Heart right ventricle (tissue), 16 donors: ENCODE measurements around the gene AKNA. TPM values are rescaled to one million over a fixed set of nuclear protein-coding genes. Genes with fewer than 3 reads are reported as not detected.

ENCODE experiments used
- ATAC-seq, 8 donors: fragments of 200-7000 bp; cut with Tn5 transposase; one replicate each; pipeline ENCODE4 v1.9.1; 2020; ENCODE audit warnings: mild to moderate bottlenecking in 8 of 8, moderate library complexity in 8 of 8, moderate number of reproducible peaks in 1 of 8
- DNase-seq, 2 donors: peaks; one replicate each; pipeline ENCODE4 v3.0.0-alpha.2; 2020
- H3K27ac ChIP-seq, 10 donors: fragments of 200-600 bp; sonication (generic) in 2 of 10; one replicate each; pipeline versions ENCODE4 v1.5.0 to v1.8.0; 2020 to 2022; ENCODE audit warnings: mild to moderate bottlenecking in 3 of 10
- H3K27me3 ChIP-seq, 7 donors: fragments of 200-600 bp; one replicate each; pipeline ENCODE4 v1.8.0; 2021 to 2022; ENCODE audit warnings: mild to moderate bottlenecking in 2 of 7
- H3K36me3 ChIP-seq, 9 donors: fragments of 200-600 bp; sonication (generic) in 1 of 9; one replicate each; pipeline versions ENCODE4 v1.5.0 to v1.8.0; 2020 to 2022; ENCODE audit warnings: mild to moderate bottlenecking in 2 of 9
- H3K4me1 ChIP-seq, 9 donors: fragments of 200-600 bp; sonication (generic) in 1 of 9; one replicate each; pipeline versions ENCODE4 v1.5.0 to v1.8.0; 2020 to 2022; ENCODE audit warnings: mild to moderate bottlenecking in 4 of 9
- H3K4me3 ChIP-seq, 10 donors: fragments of 200-600 bp; sonication (generic) in 2 of 10; one replicate each; pipeline versions ENCODE4 v1.5.0 to v1.8.0; 2020 to 2022; ENCODE audit warnings: mild to moderate bottlenecking in 7 of 10, moderate library complexity in 2 of 10
- H3K9me3 ChIP-seq, 11 donors: fragments of 200-600 bp in 10 of 11; sonication (generic) in 2 of 11; one replicate each; pipeline versions ENCODE4 v1.5.0 to v1.8.0; 2013 to 2022; ENCODE audit warnings: mild to moderate bottlenecking in 2 of 11, control low read depth in 1 of 11, moderate library complexity in 1 of 11
- WGBS, 2 donors: extraction: QIAGEN DNeasy Blood & Tissue Kit; methylation state at CpG; one replicate each; pipeline ENCODE4 v1.1.7; 2013; ENCODE audit warnings: inconsistent platforms in 1 of 2; 5-methylcytosine and 5-hydroxymethylcytosine counted together
- intact Hi-C, 10 donors: fragments of 100-400 bp; cut with DNase I; formaldehyde crosslinking; loops; one replicate each; pipeline versions ENCODE4 v1.11.1 to v1.14.2; 2022
- polyA plus RNA-seq, 2 donors: library from polyadenylated mRNA; stranded (reverse); fragments of 200-250 nt; gene quantifications; one replicate each; pipeline ENCODE4 v1.2.3, GENCODE V29; 2013
- total RNA-seq, 10 donors: library from RNA; stranded (reverse); fragmentation: NEBNext Ultra II Directional in 3 of 10; extraction: Animal tissue kit (Norgen Biotek cat#: 25700) in 3 of 10; gene quantifications; one replicate each; pipeline versions ENCODE4 v1.2.1 to v1.2.4, GENCODE V29; 2021 to 2023
- TF ChIP-seq, protein P1 (sequence below), 9 donors: fragments of 200-600 bp; sonication (generic) in 2 of 9; IDR thresholded peaks; one replicate each; pipeline versions ENCODE4 v1.5.0 to v1.8.0; 2021 to 2022; ENCODE audit warnings: antibody characterized with exemption in 9 of 9, mild to moderate bottlenecking in 5 of 9, moderate library complexity in 1 of 9
- donor health status: Arrhythmogenic right ventricular cardiomyopathy.
- donor health status: ischemic (EF 13 %, LVEDD 7.1; RV severe dilation, severe dysfunction).
- donor health status: healthy with polysubstance abuse.
- donor health status: DM: no; HTN: yes; CAD: no.
- donor health status: DM: no; HTN: no; CAD: no.
- donor health status: ischemic (EF 25% LVEDD 6.9; RV normal size, moderate dysfunction).
- donor health status: ischemic (EF 25% LVEDD 5.7; RV mildly dilated, moderate dysfunction).
- donor health status: healthy.
- donor health status: DM: yes; HTN: yes; CAD: no.
- donor health status: Ischemic cardiomyopathy.
- donor health status: ischemic (EF 35%, LVEDD 5.7; RV mildly dilated, moderate dysfunction).
- donor health status: nonischemic (EF 11% LVEDD 7.7; RV severe dilation, severe dysfunction).
- donor health status: DM: yes; HTN: yes; CAD: no.
- donor health status: PGD.
- donor health status: ischemic (EF 29% LVEDD 5.4; RV normal size, mild dysfunction).
- donor health status: nonischemic (EF 23%, LVEDD 6.1; RV moderate dilation, normal function).

Gene AKNA
- total and polyA plus RNA-seq, 12 donors, result 2.7 to 20.5 (median 4.6) TPM

DNA sequence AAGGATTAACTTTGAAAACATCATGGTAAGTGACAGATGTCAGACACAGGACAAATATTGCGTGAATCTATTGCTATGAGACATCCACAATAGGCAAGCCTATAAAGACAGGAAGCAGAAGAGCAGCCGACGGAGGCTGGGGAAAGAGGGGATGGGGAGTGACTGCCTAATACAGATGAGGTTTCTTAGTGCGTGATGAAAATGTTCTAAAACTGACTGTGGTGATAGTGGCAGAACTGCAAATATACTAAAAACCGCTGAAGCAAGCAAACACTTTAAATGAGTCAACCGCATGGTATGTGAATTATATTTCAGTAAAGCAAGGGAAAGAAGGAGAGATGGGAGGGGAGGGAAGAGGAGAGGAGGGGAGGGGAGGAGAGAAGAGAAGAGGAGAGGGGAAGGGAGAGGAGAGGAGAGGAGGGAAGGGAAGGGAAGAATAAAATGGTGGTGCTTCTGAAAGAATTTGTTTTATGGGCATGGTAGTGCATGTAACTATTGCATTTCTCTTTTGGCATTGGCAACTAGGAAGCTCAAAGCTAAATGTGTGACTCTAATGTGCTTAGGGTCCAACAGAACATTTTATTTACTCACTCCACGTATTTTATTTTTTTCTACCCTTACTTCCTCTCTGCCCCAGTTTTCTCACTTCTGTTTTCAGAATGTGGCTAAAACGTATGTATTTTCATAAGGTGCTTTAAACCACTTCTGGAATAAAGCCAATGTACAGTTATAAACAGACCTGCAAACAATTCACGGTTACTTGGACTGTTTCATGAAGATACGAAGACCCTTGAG lies 21.3 kb downstream of the AKNA start:
- TF ChIP-seq, protein P1, sequence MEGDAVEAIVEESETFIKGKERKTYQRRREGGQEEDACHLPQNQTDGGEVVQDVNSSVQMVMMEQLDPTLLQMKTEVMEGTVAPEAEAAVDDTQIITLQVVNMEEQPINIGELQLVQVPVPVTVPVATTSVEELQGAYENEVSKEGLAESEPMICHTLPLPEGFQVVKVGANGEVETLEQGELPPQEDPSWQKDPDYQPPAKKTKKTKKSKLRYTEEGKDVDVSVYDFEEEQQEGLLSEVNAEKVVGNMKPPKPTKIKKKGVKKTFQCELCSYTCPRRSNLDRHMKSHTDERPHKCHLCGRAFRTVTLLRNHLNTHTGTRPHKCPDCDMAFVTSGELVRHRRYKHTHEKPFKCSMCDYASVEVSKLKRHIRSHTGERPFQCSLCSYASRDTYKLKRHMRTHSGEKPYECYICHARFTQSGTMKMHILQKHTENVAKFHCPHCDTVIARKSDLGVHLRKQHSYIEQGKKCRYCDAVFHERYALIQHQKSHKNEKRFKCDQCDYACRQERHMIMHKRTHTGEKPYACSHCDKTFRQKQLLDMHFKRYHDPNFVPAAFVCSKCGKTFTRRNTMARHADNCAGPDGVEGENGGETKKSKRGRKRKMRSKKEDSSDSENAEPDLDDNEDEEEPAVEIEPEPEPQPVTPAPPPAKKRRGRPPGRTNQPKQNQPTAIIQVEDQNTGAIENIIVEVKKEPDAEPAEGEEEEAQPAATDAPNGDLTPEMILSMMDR (IDR thresholded peaks at IDR 0.05), result no peak
- no peaks in the 10 kb centered on the region for H3K27me3 ChIP-seq
- H3K4me1 ChIP-seq, result peaks cover 0 to 86% (median 3%) of the 10 kb centered on the region in 9 donors
- no peaks in the 10 kb centered on the region for H3K9me3 ChIP-seq
- peaks cover 0 to 95% (median 15%) of the 10 kb centered on the region in 9 donors for H3K36me3 ChIP-seq
- H3K4me3 ChIP-seq, result peak overlapping the region in 1 of 10 donors; percentile 5
- 71 to 74% methylated on average over 10 of the region's 10 CpGs for WGBS, 2 donors
- peak in 2 of 8 donors; percentile 46 to 51 for ATAC-seq
- intact Hi-C loops, result no loop called here
- peak overlapping the region in 2 of 10 donors; percentile 1 to 89 for H3K27ac ChIP-seq
- DNase-seq, result no peak

DNA sequence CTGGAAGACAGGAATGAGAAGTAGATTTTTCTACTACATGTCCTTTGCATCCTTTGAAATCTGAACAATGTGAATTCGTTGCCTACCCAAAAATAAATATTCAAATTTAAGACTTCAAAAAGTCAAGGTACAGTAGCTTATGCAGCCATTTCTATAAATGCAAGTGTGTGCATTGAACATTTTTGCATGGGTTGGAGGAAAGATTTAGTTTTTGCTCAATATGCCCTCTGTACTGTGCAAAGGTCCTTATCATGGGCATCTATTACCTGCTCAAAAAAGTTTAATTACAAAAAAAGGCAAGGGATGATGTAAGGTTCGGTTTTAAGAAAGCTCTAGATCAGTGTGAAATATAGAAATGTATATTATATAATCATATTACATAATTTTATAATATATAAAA lies 22.6 kb downstream of the AKNA start:
- TF ChIP-seq, protein P1 (IDR thresholded peaks at IDR 0.05), result no peak
- ATAC-seq (no peak), DNase-seq (no peak)
- no peaks in the 10 kb centered on the region for H3K9me3 ChIP-seq
- H3K4me1 ChIP-seq, result peaks cover 0 to 72% (median 0%) of the 10 kb centered on the region in 9 donors
- H3K27ac ChIP-seq, result peak overlapping the region in 1 of 10 donors; percentile 57
- 94 to 95% methylated on average over 2 of the region's 2 CpGs for WGBS, 2 donors
- intact Hi-C loops, result no loop called here
- no peak overlapping the region for H3K4me3 ChIP-seq
- H3K36me3 ChIP-seq, result peaks cover 0 to 95% (median 26%) of the 10 kb centered on the region in 9 donors
- no peaks in the 10 kb centered on the region for H3K27me3 ChIP-seq

DNA sequence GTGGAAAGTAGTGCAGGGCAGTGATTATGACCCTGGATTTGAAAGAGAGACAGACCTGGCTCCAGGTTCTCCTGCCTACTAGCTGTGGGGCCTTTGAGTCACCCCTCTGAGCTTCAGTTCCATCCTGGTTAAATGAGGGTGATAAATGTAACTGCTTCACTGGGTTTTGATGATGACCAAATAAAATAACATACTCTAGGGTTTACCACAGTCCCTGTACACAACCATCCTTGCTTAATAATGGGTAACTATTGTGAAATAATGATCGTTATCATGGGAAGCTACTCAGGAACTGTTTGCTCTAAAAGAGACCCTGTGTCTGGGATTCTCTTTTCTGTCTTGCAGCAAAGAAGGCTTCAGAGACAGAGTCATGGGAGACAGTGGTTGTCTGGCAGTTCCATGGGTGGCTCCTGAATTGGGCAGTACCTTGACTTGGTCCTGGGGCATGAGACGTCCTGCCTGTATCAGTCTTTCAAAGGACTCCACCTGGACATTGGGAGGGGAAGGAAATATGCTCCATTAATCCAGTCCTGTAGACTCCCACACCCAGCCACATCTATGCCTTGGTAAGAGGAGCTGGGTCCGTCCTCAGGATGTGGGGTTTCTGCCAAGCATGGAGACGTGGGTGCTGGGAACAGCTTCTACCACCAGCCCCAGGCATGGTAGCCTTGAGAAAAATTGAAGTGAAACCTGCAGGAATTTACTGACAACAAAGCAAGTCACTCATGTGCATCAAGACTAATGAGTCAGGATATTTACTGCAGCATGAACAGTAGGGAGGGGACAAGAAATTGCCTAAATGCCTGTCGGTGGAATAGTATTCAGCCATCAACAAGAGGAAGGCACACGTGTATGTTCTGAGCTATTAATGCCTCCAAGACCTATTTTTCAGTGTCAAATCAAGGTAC lies 23.4 kb downstream of the AKNA start:
- no peaks in the 10 kb centered on the region for H3K9me3 ChIP-seq
- ATAC-seq (peak in 1 of 8 donors; percentile 6), DNase-seq (no peak)
- H3K4me1 ChIP-seq, result peaks cover 0 to 64% (median 0%) of the 10 kb centered on the region in 9 donors
- H3K36me3 ChIP-seq, result peaks cover 0 to 97% (median 32%) of the 10 kb centered on the region in 9 donors
- 68 to 74% methylated on average over 6 of the region's 6 CpGs for WGBS, 2 donors
- TF ChIP-seq, protein P1 (IDR thresholded peaks at IDR 0.05), result no peak
- no peaks in the 10 kb centered on the region for H3K27me3 ChIP-seq
- no peak overlapping the region for H3K4me3 ChIP-seq
- intact Hi-C loops, result no loop called here
- peak overlapping the region in 1 of 10 donors; percentile 57 for H3K27ac ChIP-seq

DNA sequence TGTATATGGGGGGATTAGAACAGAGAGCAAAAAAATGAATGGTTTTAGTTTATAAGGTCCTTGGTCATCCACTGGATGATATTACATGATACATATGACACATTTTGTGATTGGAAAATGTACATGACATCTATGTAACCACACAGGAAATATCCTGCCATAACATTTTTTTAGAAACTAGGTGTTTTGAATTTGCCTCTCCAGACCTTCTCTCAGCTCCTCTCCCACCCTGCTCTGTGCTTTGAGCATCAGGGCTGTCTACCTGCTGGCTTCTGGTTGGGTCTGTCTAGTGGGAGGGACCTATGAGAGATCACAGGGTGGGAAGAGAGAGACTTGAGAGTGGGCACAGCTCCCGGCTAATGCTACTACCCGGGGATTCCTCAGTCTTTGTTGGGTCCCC lies 24.4 kb downstream of the AKNA start:
- no peak overlapping the region for H3K4me3 ChIP-seq
- H3K36me3 ChIP-seq, result peaks cover 0 to 97% (median 36%) of the 10 kb centered on the region in 9 donors
- H3K9me3 ChIP-seq, result no peaks in the 10 kb centered on the region
- 73 to 79% methylated on average over 2 of the region's 2 CpGs for WGBS, 2 donors
- peak overlapping the region in 1 of 10 donors; percentile 57 for H3K27ac ChIP-seq
- H3K4me1 ChIP-seq, result peaks cover 0 to 55% (median 0%) of the 10 kb centered on the region in 9 donors
- H3K27me3 ChIP-seq, result no peaks in the 10 kb centered on the region
- intact Hi-C loops, result no loop called here
- TF ChIP-seq, protein P1 (IDR thresholded peaks at IDR 0.05), result no peak
- DNase-seq (no peak), ATAC-seq (no peak)
